ENCODE measurements around the gene KDELR3.

- TF ChIP-seq TCF7L2 (IDR thresholded peaks at IDR 0.05; ENCODE audit: borderline replicate concordance, extremely low read depth, insufficient read depth, insufficient read length) (no peak), CTCF (IDR thresholded peaks at IDR 0.05 in 2 of 3, conservative IDR thresholded peaks at IDR 0.05 in 1 of 3; ENCODE audit: borderline replicate concordance in 1 of 3, insufficient read depth in 1 of 3, low read depth in 2 of 3, low read length in 2 of 3) (no peak), EZH2phosphoT487 (IDR thresholded peaks at IDR 0.05; ENCODE audit: borderline replicate concordance) (no peak), POLR2A (IDR thresholded peaks at IDR 0.05; ENCODE audit: borderline replicate concordance, extremely low read depth, insufficient read depth, insufficient read length) (no peak), RAD21 (IDR thresholded peaks at IDR 0.05; ENCODE audit: low read depth) (no peak), ZNF274 (IDR thresholded peaks at IDR 0.05; ENCODE audit: low read depth, low read length) (no peak), CEBPB (IDR thresholded peaks at IDR 0.05; ENCODE audit: low read depth) (no peak), JUND (IDR thresholded peaks at IDR 0.05) (no peak)
Measured at GRCh38 chr22:38524429-38524828, 56.5 kb downstream of the KDELR3 start.

All from HCT116 (cell line).